ENCODE measurements around the gene GATAD2A. TPM values are rescaled to one million over a fixed set of nuclear protein-coding genes. Genes with fewer than 3 reads are reported as not detected.

Gene GATAD2A
- total and polyA plus RNA-seq, 7 experiments from 2014 or later, result 11.3 to 123 (median 102) TPM

GRCh38 chr19:19544257-19544953 lies 138.9 kb downstream of the GATAD2A start:
- CTCF ChIA-PET, result no interaction called here
- DNase-seq, result no peak
- intact Hi-C loops (cut with micrococcal nuclease), result loop anchor here in 1 of 2 donors (5.0 kb wide), 1 partner anchor 323 kb away; the partner anchor contains the start of gene ZNF253

GRCh38 chr19:19544954-19545591 lies 139.6 kb downstream of the GATAD2A start:
- Histone ChIP-seq H3K9me3 (ENCODE audit: control insufficient read depth in 2 of 3, low read length in 3 of 3) (no peaks in the 10 kb centered on the region), H3K27me3 (ENCODE audit: control insufficient read depth in 2 of 2, insufficient read depth in 2 of 2, low read length in 2 of 2) (no peaks in the 10 kb centered on the region), H3K4me3 (ENCODE audit: low read length) (no peak overlapping the region), H3K4me1 (ENCODE audit: control insufficient read depth in 2 of 2, insufficient read depth in 2 of 2, low read length in 2 of 2) (peaks cover 8 to 16% of the 10 kb centered on the region in 2 donors), H3K27ac (ENCODE audit: low read depth, low read length) (no peak overlapping the region), H3K36me3 (ENCODE audit: control insufficient read depth in 2 of 3, insufficient read depth in 3 of 3, low read length in 3 of 3) (no peaks in the 10 kb centered on the region)
- Mint-ChIP-seq H3K4me1 (peaks cover 0 to 20% (median 13%) of the 10 kb centered on the region in 7 donors), H3K9me3 (no peaks in the 10 kb centered on the region), H3K4me3 (no peak overlapping the region), H3K27me3 (peaks cover 0 to 7% (median 0%) of the 10 kb centered on the region in 5 donors), H3K36me3 (no peaks in the 10 kb centered on the region), H3K27ac (no peak overlapping the region)
- ChIA-PET POLR2A (no interaction called here), CTCF (no interaction called here)
- intact Hi-C loops (cut with micrococcal nuclease), result loop anchor here in 1 of 2 donors (5.0 kb wide), 1 partner anchor 322 kb away; the partner anchor contains the start of gene ZNF253
- ATAC-seq (no peak), DNase-seq (no peak)

More at GRCh38 chr19:19544257-19544953, 138.9 kb downstream of the GATAD2A start:
- POLR2A ChIA-PET, result no interaction called here
- no peak for ATAC-seq
- no peaks in the 10 kb centered on the region for H3K9me3 ChIP-seq (ENCODE audit: control insufficient read depth in 2 of 3, low read length in 3 of 3)
- Mint-ChIP-seq H3K4me1 (peaks cover 0 to 20% (median 13%) of the 10 kb centered on the region in 7 donors), H3K36me3 (no peaks in the 10 kb centered on the region), H3K27ac (no peak overlapping the region), H3K4me3 (no peak overlapping the region), H3K9me3 (no peaks in the 10 kb centered on the region), H3K27me3 (peaks cover 0 to 9% (median 0%) of the 10 kb centered on the region in 5 donors)
- H3K4me3 ChIP-seq (ENCODE audit: low read length), result no peak overlapping the region
- H3K36me3 ChIP-seq (ENCODE audit: control insufficient read depth in 2 of 3, insufficient read depth in 3 of 3, low read length in 3 of 3), result no peaks in the 10 kb centered on the region
- H3K27ac ChIP-seq (ENCODE audit: low read depth, low read length), result no peak overlapping the region
- peaks cover 8 to 16% of the 10 kb centered on the region in 2 donors for H3K4me1 ChIP-seq (ENCODE audit: control insufficient read depth in 2 of 2, insufficient read depth in 2 of 2, low read length in 2 of 2)
- H3K27me3 ChIP-seq (ENCODE audit: control insufficient read depth in 2 of 2, insufficient read depth in 2 of 2, low read length in 2 of 2), result no peaks in the 10 kb centered on the region

- POLR2A ChIA-PET, result no interaction called here
- Mint-ChIP-seq H3K27ac (no peak overlapping the region), H3K9me3 (no peaks in the 10 kb centered on the region)
Measured at GRCh38 chr19:19545707-19546106, 140.2 kb downstream of the GATAD2A start.

GRCh38 chr19:19546751-19547162 lies 141.3 kb downstream of the GATAD2A start:
- ChIA-PET POLR2A (interaction anchor here (1.5 kb wide), 1 partner anchor 82 kb away, joined by 3 read pairs; no protein-coding TSS in a partner anchor), CTCF (no interaction called here)
- DNase-seq (no peak), ATAC-seq (no peak)
- Mint-ChIP-seq H3K27me3 (no peaks in the 10 kb centered on the region), H3K27ac (peak overlapping the region in 1 of 9 donors; percentile 42), H3K36me3 (no peaks in the 10 kb centered on the region), H3K9me3 (no peaks in the 10 kb centered on the region), H3K4me3 (no peak overlapping the region), H3K4me1 (peaks cover 0 to 10% (median 8%) of the 10 kb centered on the region in 7 donors)
- intact Hi-C loops (cut with micrococcal nuclease), result no loop called here
- Histone ChIP-seq H3K36me3 (ENCODE audit: control insufficient read depth in 2 of 3, insufficient read depth in 3 of 3, low read length in 3 of 3) (no peaks in the 10 kb centered on the region), H3K27ac (ENCODE audit: low read depth, low read length) (no peak overlapping the region), H3K27me3 (ENCODE audit: control insufficient read depth in 2 of 2, insufficient read depth in 2 of 2, low read length in 2 of 2) (no peaks in the 10 kb centered on the region), H3K9me3 (ENCODE audit: control insufficient read depth in 2 of 3, low read length in 3 of 3) (no peaks in the 10 kb centered on the region), H3K4me3 (ENCODE audit: low read length) (no peak overlapping the region), H3K4me1 (ENCODE audit: control insufficient read depth in 2 of 2, insufficient read depth in 2 of 2, low read length in 2 of 2) (peaks cover 3 to 4% of the 10 kb centered on the region in 2 donors)

More at GRCh38 chr19:19545707-19546106, 140.2 kb downstream of the GATAD2A start:
- no peaks in the 10 kb centered on the region for H3K36me3 Mint-ChIP-seq
- Histone ChIP-seq H3K4me1 (ENCODE audit: control insufficient read depth in 2 of 2, insufficient read depth in 2 of 2, low read length in 2 of 2) (peaks cover 8 to 14% of the 10 kb centered on the region in 2 donors), H3K4me3 (ENCODE audit: low read length) (no peak overlapping the region), H3K27me3 (ENCODE audit: control insufficient read depth in 2 of 2, insufficient read depth in 2 of 2, low read length in 2 of 2) (no peaks in the 10 kb centered on the region), H3K36me3 (ENCODE audit: control insufficient read depth in 2 of 3, insufficient read depth in 3 of 3, low read length in 3 of 3) (no peaks in the 10 kb centered on the region), H3K9me3 (ENCODE audit: control insufficient read depth in 2 of 3, low read length in 3 of 3) (no peaks in the 10 kb centered on the region), H3K27ac (ENCODE audit: low read depth, low read length) (no peak overlapping the region)
- peaks cover 0 to 17% (median 13%) of the 10 kb centered on the region in 7 donors for H3K4me1 Mint-ChIP-seq
- intact Hi-C loops (cut with micrococcal nuclease), result no loop called here
- DNase-seq (no peak), ATAC-seq (no peak)
- H3K27me3 Mint-ChIP-seq, result peaks cover 0 to 4% (median 0%) of the 10 kb centered on the region in 5 donors
- CTCF ChIA-PET, result no interaction called here
- no peak overlapping the region for H3K4me3 Mint-ChIP-seq

DNA sequence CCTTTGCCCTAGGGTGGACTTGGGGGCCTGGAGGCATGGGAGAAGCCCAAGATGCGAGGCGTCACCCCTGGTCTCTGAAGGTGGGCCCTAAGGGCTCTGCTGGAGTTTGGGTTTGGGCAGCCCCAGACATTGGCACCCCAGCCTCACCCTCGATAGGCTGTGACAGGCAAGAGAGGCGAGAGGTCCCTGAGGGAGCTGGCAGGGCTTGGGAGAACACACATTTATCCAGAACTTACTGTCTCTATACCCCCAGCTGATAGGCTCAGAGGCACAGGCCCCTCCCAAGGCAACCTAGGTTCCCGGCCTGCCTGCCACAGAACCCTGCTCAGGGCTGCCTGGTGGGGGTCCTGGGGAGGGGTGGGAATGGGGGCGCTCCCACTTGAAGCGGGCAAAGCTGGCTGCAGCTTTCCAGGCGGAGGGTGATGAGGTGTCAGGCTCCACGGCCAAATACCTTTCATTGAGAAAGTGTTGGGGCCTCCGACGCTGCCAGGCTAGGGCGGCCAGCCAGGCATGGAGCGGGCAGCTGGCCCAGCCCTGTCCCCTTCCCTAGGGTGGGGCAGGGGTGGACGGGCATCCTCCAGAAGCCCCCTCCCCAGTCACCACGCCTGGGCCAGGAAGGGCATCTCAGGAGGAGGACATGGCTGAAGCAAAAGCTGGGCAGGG lies 142.3 kb downstream of the GATAD2A start:
- Histone ChIP-seq H3K36me3 (ENCODE audit: control insufficient read depth in 2 of 3, insufficient read depth in 3 of 3, low read length in 3 of 3) (no peaks in the 10 kb centered on the region), H3K4me3 (ENCODE audit: low read length) (no peak overlapping the region), H3K27me3 (ENCODE audit: control insufficient read depth in 2 of 2, insufficient read depth in 2 of 2, low read length in 2 of 2) (no peaks in the 10 kb centered on the region), H3K9me3 (ENCODE audit: control insufficient read depth in 2 of 3, low read length in 3 of 3) (no peaks in the 10 kb centered on the region), H3K4me1 (ENCODE audit: control insufficient read depth in 2 of 2, insufficient read depth in 2 of 2, low read length in 2 of 2) (no peaks in the 10 kb centered on the region), H3K27ac (ENCODE audit: low read depth, low read length) (no peak overlapping the region)
- H3K4me1 Mint-ChIP-seq, result peaks cover 0 to 3% (median 0%) of the 10 kb centered on the region in 7 donors
- intact Hi-C loops (cut with micrococcal nuclease), result no loop called here
- H3K36me3 Mint-ChIP-seq, result no peaks in the 10 kb centered on the region
- ATAC-seq, result no peak
- DNase-seq, result no peak
- ChIA-PET CTCF (interaction anchor here (1.1 kb wide), 1 partner anchor 9 kb away, joined by 3 read pairs; no protein-coding TSS in a partner anchor), POLR2A (interaction anchor here (0.6 to 1.5 kb wide), 3 partner anchors 9 to 81 kb away, joined by 3 to 4 read pairs (median 3); no protein-coding TSS in a partner anchor)
- no peaks in the 10 kb centered on the region for H3K27me3 Mint-ChIP-seq
- no peak overlapping the region for H3K27ac Mint-ChIP-seq
- no peaks in the 10 kb centered on the region for H3K9me3 Mint-ChIP-seq
- H3K4me3 Mint-ChIP-seq, result no peak overlapping the region

DNA sequence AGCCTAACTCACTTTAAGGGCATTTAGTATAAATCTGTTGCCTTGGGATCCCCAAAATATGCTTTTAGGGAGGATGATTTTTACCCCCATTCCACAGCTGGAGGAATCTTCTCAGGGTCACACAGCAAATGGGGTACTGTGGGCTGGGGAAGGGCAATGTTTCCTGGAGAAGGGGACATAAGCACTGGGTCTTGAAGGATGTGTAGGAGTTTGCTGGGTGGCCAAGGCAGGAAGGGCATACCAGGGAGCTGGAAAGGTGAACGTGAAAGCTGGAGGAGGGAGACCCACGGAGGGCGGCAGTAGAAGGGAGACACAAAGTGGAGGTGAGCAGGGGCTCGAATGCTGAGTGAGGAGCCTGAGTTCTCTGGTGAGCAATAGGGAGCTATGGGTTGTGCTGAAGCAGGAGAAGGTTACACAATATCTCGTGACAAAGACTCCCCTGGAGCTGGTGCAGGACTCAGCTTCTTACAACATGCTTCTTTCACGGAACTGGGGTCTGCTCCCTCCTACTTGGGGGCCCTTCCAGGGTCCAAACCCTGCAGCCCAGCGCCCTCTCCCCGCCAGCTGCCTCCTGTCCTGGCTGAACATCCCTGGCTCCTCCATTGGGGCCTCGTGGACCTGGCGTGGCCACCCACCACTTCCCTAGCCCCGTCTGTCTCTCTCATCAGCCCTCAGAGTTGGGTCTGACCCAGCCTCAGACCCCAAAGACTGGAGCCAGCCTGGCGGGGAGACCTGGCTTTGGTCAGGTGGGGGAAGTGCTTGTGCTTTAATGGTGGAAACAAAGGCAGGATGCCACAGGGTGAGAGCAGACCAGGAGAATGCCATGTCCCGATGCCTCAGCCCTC lies 143.7 kb downstream of the GATAD2A start:
- Histone ChIP-seq H3K4me3 (ENCODE audit: low read length) (no peak overlapping the region), H3K36me3 (ENCODE audit: control insufficient read depth in 2 of 3, insufficient read depth in 3 of 3, low read length in 3 of 3) (no peaks in the 10 kb centered on the region), H3K4me1 (ENCODE audit: control insufficient read depth in 2 of 2, insufficient read depth in 2 of 2, low read length in 2 of 2) (no peaks in the 10 kb centered on the region), H3K9me3 (ENCODE audit: control insufficient read depth in 2 of 3, low read length in 3 of 3) (no peaks in the 10 kb centered on the region), H3K27ac (ENCODE audit: low read depth, low read length) (no peak overlapping the region), H3K27me3 (ENCODE audit: control insufficient read depth in 2 of 2, insufficient read depth in 2 of 2, low read length in 2 of 2) (no peaks in the 10 kb centered on the region)
- Mint-ChIP-seq H3K4me1 (peaks cover 0 to 3% (median 0%) of the 10 kb centered on the region in 7 donors), H3K27ac (peak overlapping the region in 1 of 9 donors; percentile 53), H3K27me3 (no peaks in the 10 kb centered on the region), H3K9me3 (no peaks in the 10 kb centered on the region), H3K4me3 (no peak overlapping the region), H3K36me3 (no peaks in the 10 kb centered on the region)
- intact Hi-C loops (cut with micrococcal nuclease), result no loop called here
- ATAC-seq, result peak; percentile 39
- ChIA-PET CTCF (interaction anchor here (1.1 kb wide), 1 partner anchor 11 kb away, joined by 3 read pairs; no protein-coding TSS in a partner anchor), POLR2A (interaction anchor here (0.6 to 1.3 kb wide), 3 partner anchors 39 to 130 kb away, joined by 3 to 4 read pairs (median 3); no protein-coding TSS in a partner anchor)
- DNase-seq, result no peak
